HepG2 (cell line): ENCODE measurements around the gene PMEPA1. TPM values are rescaled to one million over a fixed set of nuclear protein-coding genes. Genes with fewer than 3 reads are reported as not detected.

Source experiments
- ATAC-seq: fragments of 200-7000 bp; cut with Tn5 transposase; 3 replicates; pipeline ENCODE4 v1.9.1; 2020; ENCODE audit warnings: mild to moderate bottlenecking, moderate library complexity
- BruUV-seq: library from RNA; stranded (reverse); fragments of 400-500 nt; replicated peaks from 2 replicates; lab custom pipeline; 2021; lab: Mats Ljungman, UMichigan
- CTCF ChIA-PET: fragments of 300-600 bp; formaldehyde crosslinking; extraction: SDS; loops from one replicate; lab custom pipeline; 2021; ENCODE audit warnings: low total read pairs, inconsistent platforms, low intra/inter-chr PET ratio; lab: Yijun Ruan, JAX
- POLR2A ChIA-PET: fragments of 350-600 bp; sonication (Branson Sonifier 250); formaldehyde crosslinking; loops from one replicate; lab custom pipeline; 2020; ENCODE audit warnings: antibody characterized with exemption, inconsistent platforms; lab: Yijun Ruan, JAX
- DNase-seq: peaks from one replicate; pipeline ENCODE4 v3.0.0-alpha.2; 2015; ENCODE audit warnings: low spot score
- FAIRE-seq: peaks from 3 replicates; lab custom pipeline; 2011; peaks lifted over from hg19 to GRCh38; lab: Jason Lieb, UNC
- H2AFZ ChIP-seq: one replicate; pipeline ENCODE4 v1.6.1; 2011; ENCODE audit warnings: low read length, inconsistent platforms
- H3K27ac ChIP-seq: fragments of 300-600 bp; 3 replicates; pipeline ENCODE4 v1.8.0; 2011; ENCODE audit warnings: mixed run types, mild to moderate bottlenecking, mixed read lengths, low read length, inconsistent platforms; ENCODE audit not compliant: insufficient read depth; ENCODE audit errors: extremely low read length
- H3K27me3 ChIP-seq, 2 experiments: fragments of 200-600 bp in 1 of 2; 2 replicates in 1 of 2; 3 replicates in 1 of 2; pipeline versions ENCODE4 v1.6.0 to v1.8.0; 2011; ENCODE audit warnings: low read length in 2 of 2, mild to moderate bottlenecking in 2 of 2, moderate library complexity in 2 of 2, inconsistent platforms in 1 of 2; ENCODE audit not compliant: insufficient read depth in 2 of 2, control insufficient read depth in 1 of 2
- H3K36me3 ChIP-seq, 2 experiments: fragments of 200-600 bp in 1 of 2; replicated peaks in 1 of 2; 2 replicates in 1 of 2; 3 replicates in 1 of 2; pipeline versions ENCODE4 v1.5.1 to v1.8.0; 2011; ENCODE audit warnings: low read length in 2 of 2, inconsistent platforms in 1 of 2; ENCODE audit not compliant: insufficient read depth in 2 of 2, control insufficient read depth in 1 of 2
- H3K4me1 ChIP-seq: 2 replicates; pipeline ENCODE4 v1.5.1; 2012; ENCODE audit warnings: low read length, inconsistent platforms; ENCODE audit not compliant: insufficient read depth
- H3K4me2 ChIP-seq: 2 replicates; pipeline ENCODE4 v1.6.0; 2011; ENCODE audit warnings: low read depth, low read length, inconsistent platforms
- H3K4me3 ChIP-seq, 3 experiments: fragments of 200-600 bp in 1 of 3; sonication (generic), shearing (Covaris generic) in 1 of 3; replicated peaks in 1 of 3; 2 replicates each; pipeline ENCODE4 v1.5.1; 2011 to 2016; ENCODE audit warnings: low read length in 3 of 3, inconsistent platforms in 2 of 3, low read depth in 2 of 3, mild to moderate bottlenecking in 2 of 3, control low read depth in 1 of 3, mixed read lengths in 1 of 3; ENCODE audit not compliant: insufficient read depth in 1 of 3
- H3K79me2 ChIP-seq: one replicate; pipeline ENCODE4 v1.6.1; 2011; ENCODE audit warnings: low read length, inconsistent platforms; ENCODE audit not compliant: insufficient read depth
- H3K9ac ChIP-seq: 2 replicates; pipeline ENCODE4 v1.6.0; 2011; ENCODE audit warnings: mild to moderate bottlenecking, low read depth, low read length, inconsistent platforms; ENCODE audit not compliant: insufficient read depth
- H3K9me3 ChIP-seq: 2 replicates; pipeline ENCODE4 v1.5.1; 2012; ENCODE audit warnings: mild to moderate bottlenecking, low read length
- H4K20me1 ChIP-seq: 2 replicates; pipeline ENCODE4 v1.6.0; 2011; ENCODE audit warnings: inconsistent platforms, mild to moderate bottlenecking, low read length, moderate library complexity; ENCODE audit not compliant: insufficient read depth
- AHR ChIP-seq: IDR thresholded peaks from 2 replicates; pipeline ENCODE4 v1.6.1; 2018; ENCODE audit warnings: missing genetic modification reagents, missing compliant biosample characterization
- NCOA2 ChIP-seq: sonication (generic); formaldehyde crosslinking; IDR thresholded peaks from 2 replicates; pipeline ENCODE4 v1.8.0; 2022; ENCODE audit warnings: inconsistent platforms
- PAWR ChIP-seq: sonication (generic); formaldehyde crosslinking; IDR thresholded peaks from 2 replicates; pipeline ENCODE4 v1.4.0; 2020; ENCODE audit warnings: missing genetic modification reagents, mild to moderate bottlenecking, borderline replicate concordance
- PHB2 ChIP-seq: fragments of 450-650 bp; IDR thresholded peaks from 2 replicates; pipeline ENCODE4 v1.6.1; 2018; ENCODE audit not compliant: partially characterized antibody
- RAD51 ChIP-seq: fragments of 450-650 bp; IDR thresholded peaks from 2 replicates; pipeline ENCODE4 v1.6.1; 2016; ENCODE audit warnings: borderline replicate concordance
- SRSF9 ChIP-seq: fragments of 200-400 bp; formaldehyde crosslinking; IDR thresholded peaks from 2 replicates; pipeline ENCODE4 v1.6.1; 2018; ENCODE audit warnings: borderline replicate concordance, mild to moderate bottlenecking, low read depth, low read length; ENCODE audit not compliant: insufficient read depth, poor library complexity, severe bottlenecking
- ZNF337 ChIP-seq: sonication (generic); formaldehyde crosslinking; IDR thresholded peaks from 2 replicates; pipeline ENCODE4 v1.5.1; 2020; ENCODE audit warnings: missing genetic modification reagents, low read depth, mild to moderate bottlenecking, borderline replicate concordance
- ZNF737 ChIP-seq: sonication (generic); formaldehyde crosslinking; IDR thresholded peaks from 2 replicates; pipeline ENCODE4 v1.5.0; 2020; ENCODE audit warnings: missing genetic modification reagents, mild to moderate bottlenecking, borderline replicate concordance
- WGBS: methylation state at CpG from one replicate; pipeline ENCODE4 v1.1.6; 2017; ENCODE audit warnings: low lambda C conversion rate; 5-methylcytosine and 5-hydroxymethylcytosine counted together
- in situ Hi-C: cut with HindIII; loops from 2 replicates; pipeline ENCODE4 v1.10.0; 2017; ENCODE audit warnings: low pct_unique_long_range_greater_than_20kb; ENCODE audit not compliant: extremely low pct_ligation_motif_present
- intact Hi-C: fragments of 100-400 bp; cut with micrococcal nuclease; formaldehyde crosslinking; loops from one replicate; pipeline ENCODE4 v1.10.0; 2022; ENCODE audit not compliant: unreplicated experiment
- polyA plus RNA-seq, 8 experiments: library from polyadenylated mRNA; depleted of rRNA in 3 of 8; stranded (reverse) in 7 of 8; unstranded in 1 of 8; fragments of >200 nt; fragmentation: Illumina TruSeq in 4 of 8; extraction: Trizol in 4 of 8; gene quantifications; 2 replicates each; pipeline versions ENCODE4 v1.2.1 to v1.2.3, GENCODE V29; 2011 to 2016; ENCODE audit warnings: low read depth in 4 of 8, missing spikeins in 1 of 8, mixed read lengths in 1 of 8; ENCODE audit not compliant: insufficient read depth in 1 of 8
- total RNA-seq, 5 experiments: library from RNA; depleted of rRNA; stranded (reverse); fragments of >200 nt; fragmentation: Illumina TruSeq; extraction: Trizol; gene quantifications; 2 replicates each; pipeline ENCODE4 v1.2.3, GENCODE V29; 2016; ENCODE audit warnings: low read depth in 1 of 5
- TF ChIP-seq, protein P1 (sequence below): sonication (generic); formaldehyde crosslinking; IDR thresholded peaks from 2 replicates; pipeline ENCODE4 v1.8.0; 2022; ENCODE audit warnings: mild to moderate bottlenecking, missing genetic modification reagents
- TF ChIP-seq, protein P2 (sequence below): sonication (generic); formaldehyde crosslinking; IDR thresholded peaks from 2 replicates; pipeline ENCODE4 v1.4.0; 2020; ENCODE audit warnings: missing genetic modification reagents

The PMEPA1 gene
- total and polyA plus RNA-seq, 2 of the 13 experiments (the other 11 are each of a cell fraction or from before 2014, with no cell fraction given): not detected

DNA sequence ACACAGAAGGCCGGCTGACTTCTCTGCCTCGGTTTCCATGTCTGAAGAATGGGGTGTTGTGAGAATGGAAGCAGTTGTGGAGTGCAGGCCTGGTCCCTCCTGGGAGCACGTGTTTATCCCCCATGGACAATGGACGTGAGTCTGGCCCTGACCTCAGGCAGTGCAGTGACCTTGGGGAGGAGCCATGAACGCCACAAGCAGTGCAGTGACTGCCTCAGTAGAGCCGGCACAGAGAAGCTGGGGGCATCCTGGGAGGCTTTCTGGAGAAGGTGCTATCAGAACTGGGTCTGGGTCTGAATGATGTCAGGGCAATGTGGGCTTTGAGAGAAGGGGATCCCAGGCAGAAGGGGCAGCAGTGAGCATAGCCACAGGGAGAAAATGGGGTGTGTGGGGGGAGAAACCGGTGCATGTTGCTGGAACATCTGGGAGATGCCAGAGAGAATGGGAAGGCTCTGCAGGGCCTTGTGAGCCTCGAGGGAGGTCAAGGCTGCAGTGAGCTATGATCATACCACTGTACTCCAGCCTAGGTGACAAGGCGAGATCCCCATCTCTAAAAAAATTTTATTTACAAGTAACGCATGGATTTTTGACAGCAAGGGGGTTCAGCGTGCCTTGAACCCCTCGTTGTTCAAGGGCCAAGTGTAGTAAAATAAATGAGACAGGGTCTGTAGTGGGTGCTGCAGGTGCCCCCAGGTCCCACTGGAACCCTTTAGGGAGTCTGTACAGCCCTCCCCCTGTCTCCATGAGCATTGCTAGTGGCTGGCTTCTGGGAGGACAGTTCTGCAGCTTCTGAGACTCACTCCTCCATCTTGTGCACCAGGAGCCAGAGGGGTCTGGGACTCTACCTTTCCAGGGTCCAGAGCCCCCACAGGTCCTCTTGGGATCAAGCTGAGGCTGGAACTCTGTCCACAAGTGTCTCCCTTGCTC is 62.5 kb downstream of the PMEPA1 start:
- Histone ChIP-seq H3K4me2 (no peak overlapping the region), H3K27ac (no peak overlapping the region), H2AFZ (no peak overlapping the region), H3K9me3 (no peaks in the 10 kb centered on the region), H3K36me3 (no peaks in the 10 kb centered on the region), H3K4me1 (no peaks in the 10 kb centered on the region), H3K27me3 (peaks cover 15 to 55% of the 10 kb centered on the region in 2 experiments), H3K4me3 (no peak overlapping the region), H4K20me1 (no peaks in the 10 kb centered on the region), H3K9ac (no peak overlapping the region), H3K79me2 (no peaks in the 10 kb centered on the region)
- no peak for TF ChIP-seq AHR (CRISPR knock-in tag)
- no peak for TF ChIP-seq ZNF737 (CRISPR knock-in tag)
- TF ChIP-seq NCOA2 (CRISPR knock-in tag): no peak
- TF ChIP-seq, protein P1, sequence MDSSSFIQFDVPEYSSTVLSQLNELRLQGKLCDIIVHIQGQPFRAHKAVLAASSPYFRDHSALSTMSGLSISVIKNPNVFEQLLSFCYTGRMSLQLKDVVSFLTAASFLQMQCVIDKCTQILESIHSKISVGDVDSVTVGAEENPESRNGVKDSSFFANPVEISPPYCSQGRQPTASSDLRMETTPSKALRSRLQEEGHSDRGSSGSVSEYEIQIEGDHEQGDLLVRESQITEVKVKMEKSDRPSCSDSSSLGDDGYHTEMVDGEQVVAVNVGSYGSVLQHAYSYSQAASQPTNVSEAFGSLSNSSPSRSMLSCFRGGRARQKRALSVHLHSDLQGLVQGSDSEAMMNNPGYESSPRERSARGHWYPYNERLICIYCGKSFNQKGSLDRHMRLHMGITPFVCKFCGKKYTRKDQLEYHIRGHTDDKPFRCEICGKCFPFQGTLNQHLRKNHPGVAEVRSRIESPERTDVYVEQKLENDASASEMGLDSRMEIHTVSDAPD (CRISPR knock-in tag): no peak
- no peak for TF ChIP-seq RAD51
- TF ChIP-seq PHB2: no peak
- TF ChIP-seq ZNF337 (CRISPR knock-in tag): no peak
- TF ChIP-seq SRSF9: no peak
- TF ChIP-seq, protein P2, sequence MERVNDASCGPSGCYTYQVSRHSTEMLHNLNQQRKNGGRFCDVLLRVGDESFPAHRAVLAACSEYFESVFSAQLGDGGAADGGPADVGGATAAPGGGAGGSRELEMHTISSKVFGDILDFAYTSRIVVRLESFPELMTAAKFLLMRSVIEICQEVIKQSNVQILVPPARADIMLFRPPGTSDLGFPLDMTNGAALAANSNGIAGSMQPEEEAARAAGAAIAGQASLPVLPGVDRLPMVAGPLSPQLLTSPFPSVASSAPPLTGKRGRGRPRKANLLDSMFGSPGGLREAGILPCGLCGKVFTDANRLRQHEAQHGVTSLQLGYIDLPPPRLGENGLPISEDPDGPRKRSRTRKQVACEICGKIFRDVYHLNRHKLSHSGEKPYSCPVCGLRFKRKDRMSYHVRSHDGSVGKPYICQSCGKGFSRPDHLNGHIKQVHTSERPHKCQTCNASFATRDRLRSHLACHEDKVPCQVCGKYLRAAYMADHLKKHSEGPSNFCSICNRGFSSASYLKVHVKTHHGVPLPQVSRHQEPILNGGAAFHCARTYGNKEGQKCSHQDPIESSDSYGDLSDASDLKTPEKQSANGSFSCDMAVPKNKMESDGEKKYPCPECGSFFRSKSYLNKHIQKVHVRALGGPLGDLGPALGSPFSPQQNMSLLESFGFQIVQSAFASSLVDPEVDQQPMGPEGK (CRISPR knock-in tag): no peak
- TF ChIP-seq PAWR (CRISPR knock-in tag): no peak
- POLR2A ChIA-PET: no interaction called here
- ATAC-seq: no peak
- no peak for FAIRE-seq
- in situ Hi-C loops: no loop called here
- BruUV-seq: no TSS peak
- WGBS: 6% methylated on average over 12 of the region's 12 CpGs
- DNase-seq: no peak
- CTCF ChIA-PET: no interaction called here
- intact Hi-C loops: no loop called here
